Astrocyte of the spinal cord (primary cell): Measurements from ENCODE around the gene TELO2.

ENCODE experiments used
- DNase-seq: peaks from one replicate; pipeline ENCODE4 v3.0.0; 2011; ENCODE audit warnings: low read depth, low spot score
- H3K4me3 ChIP-seq: 2 replicates; pipeline ENCODE4 v1.5.1; 2011; ENCODE audit warnings: low read depth, mild to moderate bottlenecking, low read length, moderate library complexity
- in situ Hi-C: cut with HindIII; loops from 2 replicates; pipeline ENCODE4 v1.10.0; 2017; ENCODE audit warnings: low sequenced_read_pairs
- TF ChIP-seq, protein P1 (sequence below): IDR thresholded peaks from 2 replicates; pipeline ENCODE4 v1.5.1; 2012; ENCODE audit warnings: low read depth, mild to moderate bottlenecking, low read length, inconsistent platforms

Gene TELO2

DNA sequence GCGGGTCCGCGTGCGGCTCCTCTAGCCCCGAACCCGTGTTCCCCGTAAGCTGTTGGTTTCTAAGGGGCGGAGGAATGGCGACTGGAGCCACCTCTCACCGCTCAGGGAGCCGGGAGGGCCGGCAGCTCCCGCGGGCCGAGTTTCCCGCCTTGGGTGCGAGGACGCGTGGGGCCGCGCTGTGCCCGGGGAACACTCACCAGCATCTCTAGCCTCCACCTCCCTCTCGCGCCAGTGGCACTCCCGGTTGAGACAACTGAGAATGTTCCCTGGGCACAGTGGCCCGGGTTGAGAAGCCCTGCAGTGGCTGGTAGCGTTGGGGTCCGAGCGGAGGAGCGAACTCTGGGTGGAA, 560 bp downstream of the TELO2 start:
- peak overlapping the region; percentile 79 for H3K4me3 ChIP-seq
- peak; percentile 10 for DNase-seq
- in situ Hi-C loops = no loop called here
- TF ChIP-seq, protein P1, sequence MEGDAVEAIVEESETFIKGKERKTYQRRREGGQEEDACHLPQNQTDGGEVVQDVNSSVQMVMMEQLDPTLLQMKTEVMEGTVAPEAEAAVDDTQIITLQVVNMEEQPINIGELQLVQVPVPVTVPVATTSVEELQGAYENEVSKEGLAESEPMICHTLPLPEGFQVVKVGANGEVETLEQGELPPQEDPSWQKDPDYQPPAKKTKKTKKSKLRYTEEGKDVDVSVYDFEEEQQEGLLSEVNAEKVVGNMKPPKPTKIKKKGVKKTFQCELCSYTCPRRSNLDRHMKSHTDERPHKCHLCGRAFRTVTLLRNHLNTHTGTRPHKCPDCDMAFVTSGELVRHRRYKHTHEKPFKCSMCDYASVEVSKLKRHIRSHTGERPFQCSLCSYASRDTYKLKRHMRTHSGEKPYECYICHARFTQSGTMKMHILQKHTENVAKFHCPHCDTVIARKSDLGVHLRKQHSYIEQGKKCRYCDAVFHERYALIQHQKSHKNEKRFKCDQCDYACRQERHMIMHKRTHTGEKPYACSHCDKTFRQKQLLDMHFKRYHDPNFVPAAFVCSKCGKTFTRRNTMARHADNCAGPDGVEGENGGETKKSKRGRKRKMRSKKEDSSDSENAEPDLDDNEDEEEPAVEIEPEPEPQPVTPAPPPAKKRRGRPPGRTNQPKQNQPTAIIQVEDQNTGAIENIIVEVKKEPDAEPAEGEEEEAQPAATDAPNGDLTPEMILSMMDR = no peak

DNA sequence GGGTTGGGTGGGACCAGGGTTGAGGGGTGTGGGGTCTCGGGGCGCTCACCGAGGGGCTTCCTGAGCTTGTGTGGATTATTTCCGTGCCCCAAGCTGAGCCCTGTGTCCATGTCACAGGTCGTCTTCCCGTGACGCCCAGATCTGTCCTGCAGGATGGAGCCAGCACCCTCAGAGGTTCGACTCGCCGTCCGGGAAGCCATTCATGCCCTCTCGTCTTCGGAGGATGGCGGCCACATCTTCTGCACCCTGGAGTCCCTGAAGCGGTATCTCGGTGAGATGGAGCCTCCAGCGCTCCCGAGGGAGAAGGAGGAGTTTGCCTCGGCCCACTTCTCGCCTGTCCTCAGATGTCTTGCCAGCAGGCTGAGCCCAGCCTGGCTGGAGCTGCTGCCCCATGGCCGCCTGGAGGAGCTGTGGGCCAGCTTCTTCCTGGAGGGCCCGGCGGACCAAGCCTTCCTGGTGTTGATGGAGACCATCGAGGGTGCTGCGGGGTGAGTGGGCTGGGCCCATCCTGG, 1.0 kb downstream of the TELO2 start:
- peak; percentile 73 for DNase-seq
- H3K4me3 ChIP-seq = peak overlapping the region; percentile 79
- in situ Hi-C loops = no loop called here
- TF ChIP-seq, protein P1 = peak; percentile 79

DNA sequence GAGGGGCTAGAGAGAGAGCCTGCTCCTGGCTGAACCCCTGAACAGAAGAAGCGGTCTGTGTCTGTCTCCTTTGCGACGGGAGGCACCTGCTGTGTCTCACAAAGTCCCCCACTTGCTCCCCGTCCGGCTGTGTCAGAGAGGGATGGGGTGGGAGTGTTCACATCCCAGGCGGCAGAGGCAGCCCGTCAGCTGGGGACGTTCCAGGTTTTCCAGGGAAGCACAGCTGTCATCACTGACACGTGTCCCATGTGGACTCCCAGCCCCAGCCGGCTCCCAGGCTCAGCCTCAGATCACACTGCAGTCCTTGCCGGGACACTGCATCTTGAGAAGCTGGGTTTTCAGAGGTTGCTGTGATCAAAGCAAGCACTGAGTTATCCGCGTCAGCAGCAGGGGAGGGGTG, 1.6 kb downstream of the TELO2 start:
- H3K4me3 ChIP-seq = no peak overlapping the region
- DNase-seq = no peak
- in situ Hi-C loops = no loop called here
- TF ChIP-seq, protein P1 = no peak

DNA sequence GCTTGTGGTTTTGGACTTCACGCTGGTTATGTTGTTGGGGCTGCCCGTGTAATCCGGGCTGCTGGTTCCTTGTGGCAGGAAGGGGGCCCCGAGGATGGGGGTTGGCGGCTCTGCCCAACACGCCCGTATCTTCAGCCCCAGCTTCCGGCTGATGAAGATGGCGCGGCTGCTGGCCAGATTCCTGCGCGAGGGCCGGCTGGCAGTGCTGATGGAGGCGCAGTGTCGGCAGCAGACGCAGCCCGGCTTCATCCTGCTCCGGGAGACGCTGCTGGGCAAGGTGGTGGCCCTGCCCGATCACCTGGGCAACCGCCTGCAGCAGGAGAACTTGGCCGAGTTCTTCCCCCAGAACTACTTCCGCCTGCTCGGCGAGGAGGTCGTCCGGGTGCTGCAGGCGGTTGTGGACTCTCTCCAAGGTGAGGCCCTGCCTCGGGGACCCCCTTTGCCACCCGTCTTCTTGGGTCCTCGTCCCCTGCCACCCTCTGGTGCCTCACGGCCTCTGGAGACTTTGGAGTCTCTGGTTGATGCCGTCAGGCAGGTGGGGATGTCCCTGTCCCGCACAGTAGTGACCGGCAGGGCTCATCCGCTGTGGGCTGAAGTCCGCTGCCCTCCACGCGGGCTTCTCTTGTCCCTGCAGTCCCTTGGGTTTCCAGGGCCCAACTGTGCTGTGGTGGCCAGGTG, 2.2 kb downstream of the TELO2 start:
- no peak overlapping the region for H3K4me3 ChIP-seq
- TF ChIP-seq, protein P1 = no peak
- in situ Hi-C loops = no loop called here
- DNase-seq = no peak

DNA sequence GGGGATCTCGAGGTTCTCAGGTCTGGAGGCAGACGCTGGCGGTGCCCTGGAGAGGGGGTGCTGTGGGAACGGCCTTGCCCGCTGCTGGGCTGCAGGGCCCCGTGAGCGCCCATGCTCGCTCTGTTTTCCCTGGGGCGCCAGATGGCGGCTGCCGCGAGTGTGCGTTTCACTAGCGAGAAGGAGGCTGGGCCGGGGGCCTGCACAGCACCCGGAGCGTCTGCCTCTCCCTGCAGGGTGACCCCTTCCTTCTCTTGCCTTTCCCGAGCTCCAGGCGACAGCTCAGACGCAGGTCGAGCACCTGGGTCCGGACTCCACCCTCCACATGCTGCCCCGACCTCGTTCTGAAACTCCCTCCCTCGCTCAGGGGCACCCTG, 2.7 kb downstream of the TELO2 start:
- no peak overlapping the region for H3K4me3 ChIP-seq
- TF ChIP-seq, protein P1 = no peak
- no peak for DNase-seq
- in situ Hi-C loops = no loop called here

DNA sequence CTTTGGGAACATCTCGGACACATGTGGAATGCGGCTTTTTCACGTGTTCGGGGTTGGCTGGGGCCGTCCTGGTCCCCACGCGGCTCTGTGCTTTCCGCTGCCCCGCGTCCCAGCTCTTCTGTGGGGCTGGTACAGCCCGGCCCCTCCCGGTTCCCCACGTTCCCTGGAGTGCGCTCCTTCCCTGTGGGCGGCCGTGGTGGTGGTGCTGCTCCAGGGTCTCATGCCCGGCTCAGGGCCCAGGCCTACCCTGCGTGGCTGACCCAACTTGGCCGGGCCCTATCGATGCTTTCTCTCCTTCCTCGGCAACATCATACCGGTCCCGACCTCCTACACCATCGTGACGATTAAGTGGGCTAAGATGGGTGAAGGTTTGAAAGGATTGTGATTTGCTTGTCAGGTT, 3.3 kb downstream of the TELO2 start:
- TF ChIP-seq, protein P1 = no peak
- in situ Hi-C loops = no loop called here
- no peak for DNase-seq
- no peak overlapping the region for H3K4me3 ChIP-seq
